ENCODE measurements around the gene KBTBD12. TPM values are rescaled to one million over a fixed set of nuclear protein-coding genes. Genes with fewer than 3 reads are reported as not detected.
"Not testable (repeated sequence)": the region's sequence is repeated elsewhere in the genome, so short reads cannot be mapped to it uniquely, and the experiment has no call there.

Gene KBTBD12
- total and polyA plus RNA-seq, 11 donors: 13.2 to 47.1 (median 29.7) TPM

GRCh38 chr3:127867986-127868385, 47.0 kb upstream of the KBTBD12 start:
- TF ChIP-seq POLR2A (IDR thresholded peaks at IDR 0.05): no peak
- TF ChIP-seq CTCF (IDR thresholded peaks at IDR 0.05): no peak
- peaks cover 0 to 2% (median 0%) of the 10 kb centered on the region in 12 donors for H3K4me1 ChIP-seq
- H3K27me3 ChIP-seq: no peaks in the 10 kb centered on the region
- H3K27ac ChIP-seq: no peak overlapping the region
- H3K4me3 ChIP-seq: no peak overlapping the region
- no peak for DNase-seq
- no peaks in the 10 kb centered on the region for H3K9me3 ChIP-seq
- intact Hi-C loops (cut with DNase I): no loop called here
- ATAC-seq: no peak
- no peaks in the 10 kb centered on the region for H3K36me3 ChIP-seq

- 73 to 88% (median 83%) methylated on average over 4 of the region's 4 CpGs for WGBS, 4 donors
- Histone ChIP-seq H3K27me3 (no peaks in the 10 kb centered on the region), H3K9me3 (no peaks in the 10 kb centered on the region), H3K4me1 (no peaks in the 10 kb centered on the region), H3K27ac (no peak overlapping the region), H3K4me3 (no peak overlapping the region), H3K36me3 (no peaks in the 10 kb centered on the region)
- intact Hi-C loops (cut with DNase I): no loop called here
- TF ChIP-seq POLR2A (IDR thresholded peaks at IDR 0.05): no peak
- TF ChIP-seq CTCF (IDR thresholded peaks at IDR 0.05): no peak
- DNase-seq (no peak), ATAC-seq (no peak)
Observed at GRCh38 chr3:127870156-127870555, 44.9 kb upstream of the KBTBD12 start.

- ATAC-seq: not testable (repeated sequence)
Observed at GRCh38 chr3:127874097-127874496, 40.9 kb upstream of the KBTBD12 start.

GRCh38 chr3:127881586-127881985, 33.4 kb upstream of the KBTBD12 start:
- Histone ChIP-seq H3K27ac (no peak overlapping the region), H3K9me3 (no peaks in the 10 kb centered on the region), H3K4me1 (no peaks in the 10 kb centered on the region), H3K27me3 (no peaks in the 10 kb centered on the region), H3K36me3 (no peaks in the 10 kb centered on the region), H3K4me3 (no peak overlapping the region)
- no peak for ATAC-seq
- TF ChIP-seq POLR2A (IDR thresholded peaks at IDR 0.05) (no peak), CTCF (IDR thresholded peaks at IDR 0.05) (no peak)
- DNase-seq: no peak
- 95 to 96% (median 95%) methylated on average over 3 of the region's 3 CpGs for WGBS, 4 donors
- intact Hi-C loops (cut with DNase I): no loop called here

More at GRCh38 chr3:127874097-127874496, 40.9 kb upstream of the KBTBD12 start:
- intact Hi-C loops (cut with DNase I); H3K4me3 ChIP-seq; H3K4me1 ChIP-seq; H3K27ac ChIP-seq; H3K36me3 ChIP-seq; H3K27me3 ChIP-seq; DNase-seq; H3K9me3 ChIP-seq: not testable (repeated sequence)
- 86 to 94% (median 92%) methylated on average over 5 of the region's 5 CpGs for WGBS, 4 donors

GRCh38 chr3:127884041-127884440, 31.0 kb upstream of the KBTBD12 start:
- Histone ChIP-seq H3K27ac (no peak overlapping the region), H3K4me1 (peaks cover 0 to 8% (median 0%) of the 10 kb centered on the region in 12 donors), H3K9me3 (no peaks in the 10 kb centered on the region), H3K36me3 (no peaks in the 10 kb centered on the region), H3K4me3 (no peak overlapping the region), H3K27me3 (no peaks in the 10 kb centered on the region)
- DNase-seq (no peak), ATAC-seq (no peak)
- no peak for TF ChIP-seq CTCF (IDR thresholded peaks at IDR 0.05)
- no peak for TF ChIP-seq POLR2A (IDR thresholded peaks at IDR 0.05)
- intact Hi-C loops (cut with DNase I): no loop called here

Measured in heart left ventricle (tissue), 16 donors.